Measurements from ENCODE around the gene NUFIP1. TPM values are rescaled to one million over a fixed set of nuclear protein-coding genes. Genes with fewer than 3 reads are reported as not detected.
"Not testable (repeated sequence)": the region's sequence is repeated elsewhere in the genome, so short reads cannot be mapped to it uniquely, and the experiment has no call there.

The NUFIP1 gene
- total RNA-seq, 1 experiment from 2014 or later, result 3.6 TPM

DNA sequence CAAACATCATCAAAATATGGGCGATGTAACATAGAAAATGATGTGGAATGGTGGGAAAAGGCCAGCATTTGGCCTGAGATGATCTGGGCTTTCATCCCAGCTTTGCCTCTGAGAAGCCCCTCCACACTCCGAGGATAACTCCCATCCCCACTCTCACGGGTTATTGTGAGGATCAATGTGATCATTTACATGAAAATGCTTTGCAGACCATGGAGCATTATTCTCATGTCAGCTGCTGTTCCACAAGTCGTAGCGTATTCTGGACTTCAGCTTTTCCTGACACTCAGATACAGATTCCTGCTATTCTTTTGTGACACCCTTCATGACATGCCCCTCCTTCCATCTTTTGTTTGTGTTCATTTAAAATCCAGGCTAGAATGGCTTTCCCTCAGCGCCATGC lies 86.5 kb downstream of the NUFIP1 start:
- DNase-seq (ENCODE audit: low read depth), result no peak
- in situ Hi-C loops (cut with HindIII; ENCODE audit: low pct_unique_long_range_greater_than_20kb, low sequenced_read_pairs), result no loop called here

DNA sequence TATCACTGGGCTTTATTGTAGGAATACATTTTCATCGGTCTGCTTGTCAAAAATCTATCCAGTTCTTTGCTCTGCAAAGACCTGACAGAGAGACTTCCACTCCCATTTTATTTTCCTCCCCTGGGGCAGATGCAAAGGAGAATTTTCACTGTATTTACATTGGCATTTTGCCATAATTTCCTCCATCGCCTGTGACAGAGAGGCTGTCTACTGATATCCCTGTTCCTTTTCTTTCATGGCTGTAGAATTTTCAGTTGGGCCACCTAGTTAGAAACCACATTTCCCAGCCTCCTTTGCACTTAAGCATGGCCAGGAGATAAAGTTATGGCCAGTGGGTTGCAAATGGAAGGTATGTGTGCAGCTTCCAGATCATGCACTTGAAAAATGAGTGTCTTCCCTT lies 89.3 kb downstream of the NUFIP1 start:
- in situ Hi-C loops (cut with HindIII; ENCODE audit: low pct_unique_long_range_greater_than_20kb, low sequenced_read_pairs), result no loop called here
- no peak for DNase-seq (ENCODE audit: low read depth)

GRCh38 chr13:44898308-44898707 lies 91.0 kb downstream of the NUFIP1 start:
- DNase-seq (ENCODE audit: low read depth); in situ Hi-C loops (cut with HindIII; ENCODE audit: low pct_unique_long_range_greater_than_20kb, low sequenced_read_pairs): not testable (repeated sequence)

DNA sequence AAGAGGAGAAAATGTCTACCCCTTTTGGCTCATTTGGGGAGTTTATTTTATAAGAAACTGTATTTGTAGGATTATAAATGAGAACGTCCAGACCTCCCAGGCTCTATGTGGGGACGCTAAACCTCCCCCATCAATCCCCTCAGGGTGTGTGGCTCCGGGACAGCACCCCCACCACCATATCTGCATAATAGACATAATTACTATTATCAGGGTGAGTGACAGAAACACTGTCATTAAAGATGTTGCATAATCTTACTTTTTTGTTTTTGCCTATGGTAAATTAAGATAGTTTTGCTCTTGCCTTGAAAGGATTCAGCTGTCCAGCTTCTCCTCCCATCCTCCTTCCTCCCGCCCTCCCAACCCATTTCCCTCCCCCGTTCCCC lies 93.3 kb downstream of the NUFIP1 start:
- no peak for DNase-seq (ENCODE audit: low read depth)
- in situ Hi-C loops (cut with HindIII; ENCODE audit: low pct_unique_long_range_greater_than_20kb, low sequenced_read_pairs), result no loop called here

- in situ Hi-C loops (cut with HindIII; ENCODE audit: low pct_unique_long_range_greater_than_20kb, low sequenced_read_pairs), result no loop called here
- DNase-seq (ENCODE audit: low read depth), result no peak
Measured at GRCh38 chr13:44895264-44895952, 93.9 kb downstream of the NUFIP1 start.

DNA sequence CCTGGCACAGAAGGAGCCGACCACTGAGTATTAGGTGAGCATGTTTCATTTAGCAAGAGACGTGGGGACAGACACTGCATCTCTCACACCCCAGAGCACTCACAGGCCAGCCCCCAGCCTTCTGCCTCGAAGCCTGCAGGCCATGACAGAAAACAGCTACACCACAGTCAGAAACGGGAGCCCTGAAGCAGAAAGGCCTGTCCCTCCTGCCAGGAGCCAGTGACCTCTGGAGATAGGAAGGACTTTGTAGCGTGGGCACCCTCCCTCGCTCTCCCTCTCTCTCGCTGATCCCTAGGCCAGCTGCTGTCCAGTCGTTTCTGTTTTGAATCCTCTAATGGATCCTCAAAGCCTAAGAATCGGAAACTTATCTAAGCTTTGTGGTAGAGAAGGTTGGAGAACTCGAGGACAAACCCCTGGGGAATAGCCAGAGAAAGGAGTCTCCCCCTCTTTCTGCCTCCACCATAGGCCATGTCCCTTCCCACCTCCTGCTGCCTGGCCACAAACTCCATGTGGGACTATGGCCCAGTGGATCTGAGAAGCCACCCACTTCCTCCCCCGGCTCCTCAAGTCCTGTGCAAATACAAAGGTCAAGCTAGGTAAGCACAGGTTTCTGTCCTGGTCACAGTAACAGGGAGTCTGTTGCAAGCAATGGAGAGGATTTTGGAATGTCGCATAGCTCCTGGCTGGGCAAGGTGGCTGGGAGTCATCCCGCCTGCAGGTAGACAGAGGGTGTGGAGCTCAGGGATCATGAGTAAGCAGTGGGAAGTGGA lies 95.1 kb downstream of the NUFIP1 start:
- in situ Hi-C loops (cut with HindIII; ENCODE audit: low pct_unique_long_range_greater_than_20kb, low sequenced_read_pairs), result no loop called here
- no peak for DNase-seq (ENCODE audit: low read depth)

Other genes starting within 250 kb of the NUFIP1 start
- gene GPALPP1, start 67 bp upstream of the NUFIP1 start, total RNA-seq (2014; rRNA removed; shearing (Covaris generic); ENCODE audit: low replicate concordance), result 13.8 and 20.9 TPM in 2 replicates
- gene GTF2F2, start 131.0 kb upstream of the NUFIP1 start, total RNA-seq (2014; rRNA removed; shearing (Covaris generic); ENCODE audit: low replicate concordance), result 17.3 and 25.2 TPM in 2 replicates
- 2.2 and 5.0 TPM in 2 replicates for gene KCTD4, start 211.6 kb upstream of the NUFIP1 start, total RNA-seq (2014; rRNA removed; shearing (Covaris generic); ENCODE audit: low replicate concordance)